ENCODE results near the gene CENPP.

DNA sequence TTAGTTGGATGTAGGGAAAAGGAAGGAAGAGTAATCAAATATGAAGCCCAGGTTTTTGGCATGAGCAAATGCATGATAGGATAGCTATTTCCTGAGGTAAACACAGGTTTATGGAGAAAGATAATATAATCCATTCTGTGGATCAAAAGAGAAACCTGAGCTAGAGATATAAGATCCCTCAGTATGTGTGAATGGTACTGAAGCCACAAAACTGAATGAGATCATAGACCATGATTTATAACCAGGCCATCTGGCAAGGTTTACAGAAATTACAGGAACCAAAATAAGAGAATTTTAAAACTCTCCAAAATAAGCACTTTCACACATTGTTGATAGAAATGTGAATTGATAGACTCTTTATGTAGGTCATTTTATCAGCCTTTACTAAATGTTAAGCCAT is 238.8 kb downstream of the CENPP start:
- TF ChIP-seq CTCF (IDR thresholded peaks at IDR 0.05), result no peak
- TF ChIP-seq SMC3 (IDR thresholded peaks at IDR 0.05), result no peak
- no peak for TF ChIP-seq BHLHE40 (IDR thresholded peaks at IDR 0.05; ENCODE audit: low read depth, low read length)

All from A549 (cell line).